ENCODE measurements around the gene PGAP3. TPM values are rescaled to one million over a fixed set of nuclear protein-coding genes. Genes with fewer than 3 reads are reported as not detected.

The PGAP3 gene
- total RNA-seq, 4 donors from 2014 or later = 19.9 to 82.6 (median 46.2) TPM

- no peaks in the 10 kb centered on the region for H3K9me3 ChIP-seq
- WGBS, 2 donors (ENCODE audit: low coverage in 1 of 2) = 56% methylated on average over 17 of the region's 22 CpGs; no CpG with 5 or more reads in 1 of the 2 donors
- DNase-seq = peak; percentile 75
Observed at GRCh38 chr17:39662551-39663339, 25.1 kb downstream of the PGAP3 start.

GRCh38 chr17:39661744-39662541 lies 25.9 kb downstream of the PGAP3 start:
- TF ChIP-seq EP300 (IDR thresholded peaks at IDR 0.05; ENCODE audit: low read depth) (no peak), CTCF (IDR thresholded peaks at IDR 0.05) (no peak), POLR2AphosphoS5 (IDR thresholded peaks at IDR 0.05) (no peak), POLR2A (IDR thresholded peaks at IDR 0.05) (no peak)
- WGBS, 2 donors (ENCODE audit: low coverage in 1 of 2) = 77 to 90% methylated on average over 2 to 8 of the region's 8 CpGs
- in situ Hi-C loops (cut with MboI; ENCODE audit: low pct_ligation_motif_present in 1 of 4, low pct_unique_long_range_greater_than_20kb in 1 of 4, low sequenced_read_pairs in 3 of 4) = no loop called here
- DNase-seq = no peak
- Histone ChIP-seq H3K27ac (peak overlapping the region in 3 of 4 donors; percentile 60 to 82 (median 67)), H3K27me3 (peaks cover 14% of the 10 kb centered on the region), H3K4me3 (no peak overlapping the region), H3K4me1 (peaks cover 22 to 41% (median 29%) of the 10 kb centered on the region in 4 donors), H3K36me3 (peaks cover 0 to 17% (median 4%) of the 10 kb centered on the region in 4 donors), H3K9me3 (no peaks in the 10 kb centered on the region)
- intact Hi-C loops (cut with DNase I; ENCODE audit: low total_unique reads) = no loop called here

More at GRCh38 chr17:39662551-39663339, 25.1 kb downstream of the PGAP3 start:
- peaks cover 22% of the 10 kb centered on the region for H3K27me3 ChIP-seq
- H3K4me1 ChIP-seq = peaks cover 29 to 49% (median 36%) of the 10 kb centered on the region in 4 donors
- H3K27ac ChIP-seq = peak overlapping the region; percentile 58 to 82 (median 64)
- no peak overlapping the region for H3K4me3 ChIP-seq
- peaks cover 0 to 9% (median 4%) of the 10 kb centered on the region in 4 donors for H3K36me3 ChIP-seq
- TF ChIP-seq POLR2AphosphoS5 (IDR thresholded peaks at IDR 0.05) (peak in 2 of 3 donors; percentile 10 to 15), POLR2A (IDR thresholded peaks at IDR 0.05) (peak; percentile 43), EP300 (IDR thresholded peaks at IDR 0.05; ENCODE audit: low read depth) (no peak), CTCF (IDR thresholded peaks at IDR 0.05) (no peak)
- intact Hi-C loops (cut with DNase I; ENCODE audit: low total_unique reads) = no loop called here
- in situ Hi-C loops (cut with MboI; ENCODE audit: low pct_ligation_motif_present in 1 of 4, low pct_unique_long_range_greater_than_20kb in 1 of 4, low sequenced_read_pairs in 3 of 4) = no loop called here

- Histone ChIP-seq H3K4me1 (peaks cover 22 to 39% (median 28%) of the 10 kb centered on the region in 4 donors), H3K36me3 (peaks cover 0 to 18% (median 7%) of the 10 kb centered on the region in 4 donors)
- WGBS, 2 donors (ENCODE audit: low coverage in 1 of 2) = 91% methylated on average over 35 of the region's 35 CpGs; no CpG with 5 or more reads in 1 of the 2 donors
Observed at GRCh38 chr17:39660397-39661385, 27.2 kb downstream of the PGAP3 start.

More at GRCh38 chr17:39660397-39661385, 27.2 kb downstream of the PGAP3 start:
- no peak for DNase-seq
- Histone ChIP-seq H3K9me3 (no peaks in the 10 kb centered on the region), H3K27ac (peak overlapping the region; percentile 15 to 82 (median 54)), H3K4me3 (no peak overlapping the region), H3K27me3 (peaks cover 1% of the 10 kb centered on the region)
- intact Hi-C loops (cut with DNase I; ENCODE audit: low total_unique reads) = no loop called here
- in situ Hi-C loops (cut with MboI; ENCODE audit: low pct_ligation_motif_present in 1 of 4, low pct_unique_long_range_greater_than_20kb in 1 of 4, low sequenced_read_pairs in 3 of 4) = no loop called here
- no peak for TF ChIP-seq EP300 (IDR thresholded peaks at IDR 0.05; ENCODE audit: low read depth)
- no peak for TF ChIP-seq POLR2AphosphoS5 (IDR thresholded peaks at IDR 0.05)
- no peak for TF ChIP-seq CTCF (IDR thresholded peaks at IDR 0.05)
- TF ChIP-seq POLR2A (IDR thresholded peaks at IDR 0.05) = no peak

All from transverse colon (tissue), 4 donors.